A549 (cell line): ENCODE measurements around the gene YWHAG. TPM values are rescaled to one million over a fixed set of nuclear protein-coding genes. Genes with fewer than 3 reads are reported as not detected.

Experiments
- ATAC-seq, 2 experiments: fragments of 200-7000 bp in 1 of 2; fragments of >200 bp in 1 of 2; cut with Nextera tagmentation in 1 of 2; cut with Tn5 transposase in 1 of 2; 3 replicates each; pipeline versions ENCODE4 v1.8.0 to v1.9.1; 2018 to 2020; ENCODE audit warnings: mild to moderate bottlenecking in 1 of 2, moderate library complexity in 1 of 2
- CTCF ChIA-PET: fragments of 300-600 bp; sonication (Branson Sonifier 250); formaldehyde crosslinking; extraction: SDS; loops from one replicate; lab custom pipeline; 2021; ENCODE audit warnings: antibody characterized with exemption, inconsistent platforms; lab: Yijun Ruan, JAX
- POLR2A ChIA-PET: fragments of 350-600 bp; formaldehyde crosslinking; extraction: SDS; loops from one replicate; lab custom pipeline; 2021; ENCODE audit warnings: antibody characterized with exemption, inconsistent platforms; lab: Yijun Ruan, JAX
- DNase-seq, 2 experiments: peaks; one replicate each; pipeline versions ENCODE4 v3.0.0 to v3.0.0-alpha.2; 2011 to 2016; ENCODE audit warnings: low read depth in 1 of 2, low spot score in 1 of 2
- FAIRE-seq: peaks from 2 replicates; lab custom pipeline; 2011; peaks lifted over from hg19 to GRCh38; lab: Jason Lieb, UNC
- H3K27ac ChIP-seq, 2 experiments: fragments of >200 bp; sonication (Bioruptor Twin); formaldehyde crosslinking; 3 replicates each; pipeline ENCODE4 v1.5.1; 2016 to 2017
- H3K4me1 ChIP-seq: fragments of >200 bp; sonication (Bioruptor Twin); formaldehyde crosslinking; 3 replicates; pipeline ENCODE4 v1.6.1; 2016
- H3K4me2 ChIP-seq: fragments of >200 bp; sonication (Bioruptor Twin); formaldehyde crosslinking; 3 replicates; pipeline ENCODE4 v1.6.1; 2016
- H3K4me3 ChIP-seq: fragments of >200 bp; sonication (Bioruptor Twin); formaldehyde crosslinking; 3 replicates; pipeline ENCODE4 v1.5.1; 2016
- H3K9me3 ChIP-seq: fragments of >200 bp; sonication (Bioruptor Twin); formaldehyde crosslinking; 3 replicates; pipeline ENCODE4 v1.6.1; 2016
- CBX2 ChIP-seq: fragments of 200-600 bp; sonication (generic); IDR thresholded peaks from 2 replicates; pipeline ENCODE4 v1.6.1; 2016; ENCODE audit warnings: low read depth, mild to moderate bottlenecking, borderline replicate concordance
- CHD2 ChIP-seq: fragments of 150-350 bp; IDR thresholded peaks from 2 replicates; pipeline ENCODE4 v1.6.1; 2014; ENCODE audit warnings: low read length; ENCODE audit not compliant: partially characterized antibody
- CTCF ChIP-seq: fragments of >200 bp; sonication (Bioruptor Twin); formaldehyde crosslinking; IDR thresholded peaks from 3 replicates; pipeline ENCODE4 v1.5.1; 2016
- FOSB ChIP-seq: fragments of 250-450 bp; sonication (Bioruptor Pico); IDR thresholded peaks from 2 replicates; pipeline ENCODE4 v1.5.0; 2020; ENCODE audit warnings: mild to moderate bottlenecking, moderate library complexity
- FOXS1 ChIP-seq: fragments of 250-450 bp; sonication (Bioruptor Pico); IDR thresholded peaks from 2 replicates; pipeline ENCODE4 v1.5.0; 2020; ENCODE audit warnings: mild to moderate bottlenecking, moderate library complexity
- HDAC2 ChIP-seq: fragments of 200-600 bp; sonication (generic); IDR thresholded peaks from 2 replicates; pipeline ENCODE4 v1.6.1; 2016
- HEYL ChIP-seq: fragments of 250-450 bp; sonication (Bioruptor Pico); IDR thresholded peaks from 2 replicates; pipeline ENCODE4 v1.8.0; 2021; ENCODE audit warnings: mild to moderate bottlenecking, moderate library complexity
- HMGXB4 ChIP-seq: fragments of 250-450 bp; sonication (Bioruptor Pico); IDR thresholded peaks from 2 replicates; pipeline ENCODE4 v1.5.0; 2021; ENCODE audit warnings: mild to moderate bottlenecking, moderate library complexity, borderline replicate concordance
- HOXB5 ChIP-seq: fragments of 250-450 bp; sonication (Bioruptor Pico); IDR thresholded peaks from 2 replicates; pipeline ENCODE4 v1.5.0; 2020; ENCODE audit warnings: mild to moderate bottlenecking, moderate library complexity
- JUN ChIP-seq, 2 experiments: fragments of >200 bp; sonication (Bioruptor Twin); formaldehyde crosslinking; IDR thresholded peaks; 2 replicates in 1 of 2; 3 replicates in 1 of 2; pipeline ENCODE4 v1.6.1; 2016 to 2017
- MAFK ChIP-seq: fragments of 450-650 bp; IDR thresholded peaks from 2 replicates; pipeline ENCODE4 v1.6.1; 2014; ENCODE audit not compliant: partially characterized antibody
- PBX3 ChIP-seq: IDR thresholded peaks from 2 replicates; pipeline ENCODE4 v1.6.1; 2012
- POLR2A ChIP-seq: IDR thresholded peaks from 2 replicates; pipeline ENCODE4 v1.6.1; 2012; ENCODE audit warnings: mild to moderate bottlenecking, low read length
- RARB ChIP-seq: fragments of 250-450 bp; sonication (Bioruptor Pico); IDR thresholded peaks from 2 replicates; pipeline ENCODE4 v1.8.0; 2021; ENCODE audit warnings: mild to moderate bottlenecking, moderate library complexity
- RNF2 ChIP-seq: fragments of 200-600 bp; sonication (generic); IDR thresholded peaks from 2 replicates; pipeline ENCODE4 v1.6.1; 2016; ENCODE audit warnings: low read depth, mild to moderate bottlenecking, antibody characterized with exemption, moderate library complexity, borderline replicate concordance
- SMC3 ChIP-seq: fragments of >200 bp; sonication (Bioruptor Twin); formaldehyde crosslinking; IDR thresholded peaks from 3 replicates; pipeline ENCODE4 v1.6.1; 2018; ENCODE audit warnings: inconsistent platforms
- ZC3H11A ChIP-seq: fragments of 450-650 bp; IDR thresholded peaks from 2 replicates; pipeline ENCODE4 v1.6.1; 2014; ENCODE audit warnings: antibody characterized with exemption, mild to moderate bottlenecking
- ZFP36 ChIP-seq: fragments of 450-650 bp; IDR thresholded peaks from 2 replicates; pipeline ENCODE4 v1.6.1; 2014; ENCODE audit warnings: borderline replicate concordance; ENCODE audit not compliant: partially characterized antibody
- WGBS: methylation state at CpG from one replicate; pipeline ENCODE4 v1.1.6; 2017; ENCODE audit errors: missing lambda C conversion rate; 5-methylcytosine and 5-hydroxymethylcytosine counted together
- polyA plus RNA-seq, 4 experiments: library from polyadenylated mRNA; depleted of rRNA in 3 of 4; stranded (reverse); fragments of >200 nt; fragmentation: RNase III in 1 of 4; extraction: RNeasy Plus Mini Kit Qiagen cat#74134 plus additional on column Dnase treatment in 1 of 4; gene quantifications; 2 replicates in 3 of 4; 3 replicates in 1 of 4; pipeline ENCODE4 v1.2.3, GENCODE V29; 2011 to 2017

The YWHAG gene
- polyA plus RNA-seq, 2 of the 4 experiments (the other 2 are of a cell fraction) = 141 to 302 TPM

- ChIA-PET POLR2A (no interaction called here), CTCF (interaction anchor here (0.7 to 32.9 kb wide), 7 partner anchors 8 to 108 kb away, joined by 3 to 764 read pairs (median 6); partner anchors contain the start of gene HSPB1)
- no peak overlapping the region for H3K4me3 ChIP-seq
- TF ChIP-seq CTCF (no peak), HOXB5 (CRISPR knock-in tag) (no peak), HDAC2 (no peak), CBX2 (no peak), FOXS1 (CRISPR knock-in tag) (no peak), HEYL (CRISPR knock-in tag) (no peak), JUN (IDR thresholded peaks at IDR 0.05) (no peak), RNF2 (no peak), PBX3 (no peak), CHD2 (no peak), POLR2A (no peak), FOSB (CRISPR knock-in tag) (no peak), SMC3 (no peak), MAFK (no peak)
- peak in 1 of 2 experiments; percentile 17; a peak in 2 of 6 replicates for ATAC-seq
- no peak for DNase-seq
- H3K9me3 ChIP-seq = no peaks in the 10 kb centered on the region
- WGBS = 76% methylated on average over 23 of the region's 29 CpGs
- peaks cover 23% of the 10 kb centered on the region for H3K4me1 ChIP-seq
- FAIRE-seq = no peak
- H3K27ac ChIP-seq = no peak overlapping the region
- no peak overlapping the region for H3K4me2 ChIP-seq
These were observed 73.0 kb downstream of the YWHAG start for GRCh38 chr7:76285604-76286374.

GRCh38 chr7:76283254-76284159 lies 75.3 kb downstream of the YWHAG start:
- 77% methylated on average over 16 of the region's 17 CpGs for WGBS
- CTCF ChIA-PET = interaction anchor here (0.5 to 32.9 kb wide), 10 partner anchors 7 to 142 kb away, joined by 3 to 764 read pairs (median 8); partner anchors contain the start of gene HSPB1
- no peaks in the 10 kb centered on the region for H3K9me3 ChIP-seq
- H3K4me2 ChIP-seq = peak overlapping the region; percentile 99
- peak overlapping the region; percentile 78 for H3K4me3 ChIP-seq
- TF ChIP-seq ZC3H11A (no peak), PBX3 (no peak), ZFP36 (peak; percentile 60), MAFK (no peak), HMGXB4 (CRISPR knock-in tag) (no peak), RARB (CRISPR knock-in tag) (no peak)
- peak overlapping the region; percentile 84; a peak in 4 of 6 replicates for H3K27ac ChIP-seq
- ATAC-seq (peak in 1 of 2 experiments; percentile 12; a peak in 2 of 6 replicates), DNase-seq (no peak), FAIRE-seq (no peak)
- POLR2A ChIA-PET = no interaction called here
- peaks cover 19% of the 10 kb centered on the region for H3K4me1 ChIP-seq
